Measurements from ENCODE around the gene TLR7.

TLR7 gene

DNA sequence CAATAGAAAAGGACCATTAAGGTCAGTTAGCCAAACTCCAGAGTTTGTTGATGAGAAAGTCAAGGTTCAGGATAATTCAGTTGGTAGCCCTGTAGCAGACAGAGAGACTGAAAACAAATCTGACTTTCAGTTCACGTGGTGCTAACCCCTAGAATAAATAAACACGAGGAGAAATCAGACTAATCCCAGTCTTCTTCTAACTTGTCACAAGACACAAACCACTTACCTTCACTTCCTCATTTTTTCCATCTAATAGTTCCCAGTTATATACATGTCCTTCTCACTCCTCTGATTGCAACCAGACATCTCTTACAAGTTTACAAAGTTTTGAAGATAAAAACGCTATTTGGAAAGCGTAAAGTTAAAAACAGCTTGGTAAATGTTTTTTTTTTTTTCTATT is 7.7 kb downstream of the TLR7 start:
- no peak for TF ChIP-seq EGR1 (IDR thresholded peaks at IDR 0.05)
- no peak for TF ChIP-seq EP300 (IDR thresholded peaks at IDR 0.05; ENCODE audit: borderline replicate concordance)
- no peak for TF ChIP-seq YY1 (IDR thresholded peaks at IDR 0.05; ENCODE audit: low read depth)
- TF ChIP-seq, protein P1, sequence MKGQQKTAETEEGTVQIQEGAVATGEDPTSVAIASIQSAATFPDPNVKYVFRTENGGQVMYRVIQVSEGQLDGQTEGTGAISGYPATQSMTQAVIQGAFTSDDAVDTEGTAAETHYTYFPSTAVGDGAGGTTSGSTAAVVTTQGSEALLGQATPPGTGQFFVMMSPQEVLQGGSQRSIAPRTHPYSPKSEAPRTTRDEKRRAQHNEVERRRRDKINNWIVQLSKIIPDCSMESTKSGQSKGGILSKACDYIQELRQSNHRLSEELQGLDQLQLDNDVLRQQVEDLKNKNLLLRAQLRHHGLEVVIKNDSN (IDR thresholded peaks at IDR 0.05): no peak
- TF ChIP-seq MAX (IDR thresholded peaks at IDR 0.05): no peak
- TF ChIP-seq RAD21 (IDR thresholded peaks at IDR 0.05; ENCODE audit: low read depth): no peak
- no peak for TF ChIP-seq REST (IDR thresholded peaks at IDR 0.05; ENCODE audit: low read depth)
- no peak for TF ChIP-seq TEAD4 (IDR thresholded peaks at IDR 0.05)
- no peak for TF ChIP-seq ZBTB7A (IDR thresholded peaks at IDR 0.05; ENCODE audit: low read depth)
- TF ChIP-seq NFIC (IDR thresholded peaks at IDR 0.05): no peak
- no peak for TF ChIP-seq CEBPB (IDR thresholded peaks at IDR 0.05)
- no peak for TF ChIP-seq FOXM1 (IDR thresholded peaks at IDR 0.05; ENCODE audit: borderline replicate concordance, low read depth)
- no peak for TF ChIP-seq CREB1 (IDR thresholded peaks at IDR 0.05; ENCODE audit: low read depth)

DNA sequence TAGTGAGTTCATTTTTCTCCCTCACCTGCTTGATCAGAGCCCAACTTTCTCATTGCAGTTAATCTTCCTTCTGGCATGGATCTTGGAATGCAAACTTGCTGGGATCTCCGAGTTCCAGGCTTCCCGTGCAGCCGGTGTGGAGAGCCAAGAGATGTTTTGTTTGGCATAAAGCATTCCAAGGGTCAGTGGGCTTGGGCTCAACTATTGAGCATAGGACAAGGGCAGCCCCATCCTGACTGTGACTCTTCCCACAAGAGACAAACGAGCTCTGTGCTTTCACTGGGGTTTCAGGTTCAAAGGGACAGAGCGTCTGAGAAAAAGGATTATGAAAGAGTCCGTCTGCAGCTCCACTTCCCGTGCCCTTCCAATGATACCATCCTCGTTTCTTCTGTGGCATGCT is 10.5 kb downstream of the TLR7 start:
- no peak for TF ChIP-seq REST (IDR thresholded peaks at IDR 0.05; ENCODE audit: low read depth)
- TF ChIP-seq RAD21 (IDR thresholded peaks at IDR 0.05; ENCODE audit: low read depth): no peak
- no peak for TF ChIP-seq ZBTB7A (IDR thresholded peaks at IDR 0.05; ENCODE audit: low read depth)
- no peak for TF ChIP-seq TEAD4 (IDR thresholded peaks at IDR 0.05)
- no peak for TF ChIP-seq EGR1 (IDR thresholded peaks at IDR 0.05)
- TF ChIP-seq, protein P1 (IDR thresholded peaks at IDR 0.05): no peak
- no peak for TF ChIP-seq YY1 (IDR thresholded peaks at IDR 0.05; ENCODE audit: low read depth)
- no peak for TF ChIP-seq NFIC (IDR thresholded peaks at IDR 0.05)
- TF ChIP-seq EP300 (IDR thresholded peaks at IDR 0.05; ENCODE audit: borderline replicate concordance): no peak
- no peak for TF ChIP-seq MAX (IDR thresholded peaks at IDR 0.05)
- TF ChIP-seq FOXM1 (IDR thresholded peaks at IDR 0.05; ENCODE audit: borderline replicate concordance, low read depth): no peak
- TF ChIP-seq CEBPB (IDR thresholded peaks at IDR 0.05): no peak
- TF ChIP-seq CREB1 (IDR thresholded peaks at IDR 0.05; ENCODE audit: low read depth): no peak
- TF ChIP-seq TAF1 (IDR thresholded peaks at IDR 0.05; ENCODE audit: low read depth): no peak
- no peak for TF ChIP-seq TCF12 (IDR thresholded peaks at IDR 0.05; ENCODE audit: low read depth)

DNA sequence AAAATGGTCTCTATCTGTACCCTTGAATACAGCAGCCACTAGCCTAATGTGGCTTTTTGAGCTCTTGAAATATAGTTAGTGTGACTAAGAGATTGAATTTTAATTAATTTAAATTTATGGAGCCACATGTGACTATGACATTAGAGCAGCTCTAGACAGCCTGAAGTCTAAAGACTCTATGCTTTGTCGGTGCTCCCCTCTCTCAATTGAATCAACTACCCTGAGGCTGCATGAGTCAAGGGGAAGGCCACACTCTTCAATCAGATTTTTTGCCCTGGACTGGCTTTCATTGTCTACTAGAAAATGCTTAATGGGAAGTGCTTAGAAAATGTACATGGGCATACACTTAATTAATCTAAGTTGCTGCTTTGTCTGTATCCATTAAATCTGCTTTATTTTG is 11.7 kb downstream of the TLR7 start:
- TF ChIP-seq EP300 (IDR thresholded peaks at IDR 0.05; ENCODE audit: borderline replicate concordance) (no peak), TAF1 (IDR thresholded peaks at IDR 0.05; ENCODE audit: low read depth) (no peak), RAD21 (IDR thresholded peaks at IDR 0.05; ENCODE audit: low read depth) (no peak), EGR1 (IDR thresholded peaks at IDR 0.05) (no peak), REST (IDR thresholded peaks at IDR 0.05; ENCODE audit: low read depth) (no peak), TEAD4 (IDR thresholded peaks at IDR 0.05) (no peak), YY1 (IDR thresholded peaks at IDR 0.05; ENCODE audit: low read depth) (no peak)
- TF ChIP-seq, protein P1 (IDR thresholded peaks at IDR 0.05): no peak

GRCh38 chrX:12881914-12882313 is 15.0 kb downstream of the TLR7 start:
- no peak for TF ChIP-seq NFIC (IDR thresholded peaks at IDR 0.05)
- no peak for TF ChIP-seq TAF1 (IDR thresholded peaks at IDR 0.05; ENCODE audit: low read depth)
- TF ChIP-seq ZBTB7A (IDR thresholded peaks at IDR 0.05; ENCODE audit: low read depth): no peak
- no peak for TF ChIP-seq FOXM1 (IDR thresholded peaks at IDR 0.05; ENCODE audit: borderline replicate concordance, low read depth)
- no peak for TF ChIP-seq TEAD4 (IDR thresholded peaks at IDR 0.05)
- no peak for TF ChIP-seq RAD21 (IDR thresholded peaks at IDR 0.05; ENCODE audit: low read depth)

Measured in Ishikawa (cell line).